Airway epithelial cell (primary cell): ENCODE data around the gene ZNF735. TPM values are rescaled to one million over a fixed set of nuclear protein-coding genes. Genes with fewer than 3 reads are reported as not detected.

Experiments used
- total RNA-seq: library from RNA; depleted of rRNA; stranded (reverse); fragments of >200 nt; gene quantifications from 2 replicates; pipeline ENCODE4 v1.2.3, GENCODE V29; 2015

ZNF735 gene
- total RNA-seq: not detected in 2 replicates

DNA sequence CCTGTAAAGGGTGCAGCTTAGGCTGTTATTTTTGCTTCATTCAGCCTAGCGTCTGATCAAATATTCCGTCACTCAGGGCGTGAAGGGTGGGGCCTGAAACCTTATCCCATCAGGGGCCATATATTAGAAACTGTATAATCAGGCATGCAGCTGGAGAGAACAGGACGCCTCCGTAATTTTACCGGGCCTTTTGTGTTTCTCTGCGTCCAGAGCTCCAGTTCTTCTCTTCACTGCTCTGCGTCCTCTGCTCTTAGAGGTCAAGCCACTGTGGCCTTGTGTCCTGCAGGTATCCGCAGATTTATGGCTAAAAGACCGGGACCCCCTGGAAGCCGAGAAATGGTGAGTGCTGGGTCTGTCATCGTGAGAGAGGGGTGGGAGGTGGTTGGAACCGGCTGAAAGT lies at the start of gene ZNF735:
Gene ZNF735, plus strand, starts transcription at position 301 of the 400 bp plus-strand sequence. Its CDS starts 0 bp downstream, at position 301.

DNA sequence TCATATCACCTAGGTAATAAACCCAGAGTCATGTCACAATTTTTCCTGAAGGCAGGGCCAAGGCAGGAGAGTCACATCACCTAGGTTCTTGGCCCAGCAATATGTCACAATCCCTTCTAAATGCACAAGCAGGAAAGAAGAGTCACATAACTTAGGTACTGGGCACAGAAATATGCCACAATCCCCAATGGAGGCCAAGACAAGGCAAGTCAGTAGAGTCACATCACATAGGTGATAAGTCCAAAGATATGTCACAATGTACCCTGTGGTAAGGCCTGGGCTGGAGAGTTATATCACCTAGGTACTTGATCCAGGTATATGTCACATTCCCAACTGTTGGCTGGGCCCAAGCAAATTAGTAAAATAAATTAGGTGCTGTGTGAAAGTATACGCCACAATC lies 21.2 kb downstream of the ZNF735 start, which contains the start of gene ZNF679:
Gene ZNF679, plus strand, starts transcription at position 301 of the 400 bp plus-strand sequence. CDS start 20,644 bp downstream, outside the sequence.

Other genes starting within 250 kb of the ZNF735 start
- not detected in 2 replicates for gene ZNF722, start 208.4 kb upstream of the ZNF735 start, total RNA-seq
- gene ZNF727, start 161.8 kb upstream of the ZNF735 start, total RNA-seq: not detected in 2 replicates
- not detected in 2 replicates for gene ZNF679, start 21.3 kb downstream of the ZNF735 start, total RNA-seq
- gene ZNF736, start 106.8 kb downstream of the ZNF735 start, total RNA-seq: 3.2 and 3.6 TPM in 2 replicates